Liver (tissue), 9 donors: Measurements from ENCODE around the gene TTI1. TPM values are rescaled to one million over a fixed set of nuclear protein-coding genes. Genes with fewer than 3 reads are reported as not detected.

ENCODE experiments used
- DNase-seq: peaks from one replicate; pipeline ENCODE4 v3.0.0-alpha.2; 2017; ENCODE audit warnings: low spot score
- H3K27ac ChIP-seq, 2 donors: one replicate each; pipeline ENCODE4 v1.7.0; 2013; ENCODE audit warnings: inconsistent platforms in 2 of 2, low read length in 2 of 2, control low read depth in 1 of 2, low read depth in 1 of 2, mild to moderate bottlenecking in 1 of 2
- H3K27me3 ChIP-seq, 4 donors: one replicate each; pipeline versions ENCODE4 v1.6.1 to v1.7.0; 2013; ENCODE audit warnings: low read length in 3 of 4, inconsistent platforms in 1 of 4, mild to moderate bottlenecking in 1 of 4, moderate library complexity in 1 of 4; ENCODE audit not compliant: control insufficient read depth in 4 of 4, insufficient read depth in 4 of 4
- H3K36me3 ChIP-seq, 4 donors: one replicate each; pipeline versions ENCODE4 v1.6.1 to v1.7.0; 2013; ENCODE audit warnings: low read length in 3 of 4, mild to moderate bottlenecking in 3 of 4, low read depth in 1 of 4, moderate library complexity in 1 of 4; ENCODE audit not compliant: control insufficient read depth in 4 of 4, insufficient read depth in 3 of 4
- H3K4me1 ChIP-seq, 4 donors: one replicate each; pipeline versions ENCODE4 v1.6.1 to v1.7.0; 2013; ENCODE audit warnings: low read length in 3 of 4, mild to moderate bottlenecking in 3 of 4, moderate library complexity in 1 of 4; ENCODE audit not compliant: control insufficient read depth in 4 of 4, insufficient read depth in 4 of 4
- H3K4me3 ChIP-seq, 3 donors: one replicate each; pipeline versions ENCODE4 v1.6.1 to v1.7.0; 2013; ENCODE audit warnings: low read length in 3 of 3, control low read depth in 1 of 3, low read depth in 1 of 3, mild to moderate bottlenecking in 1 of 3
- H3K9ac ChIP-seq, 2 donors: one replicate each; pipeline ENCODE4 v1.7.0; 2013; ENCODE audit warnings: low read length in 2 of 2, mild to moderate bottlenecking in 2 of 2, moderate library complexity in 2 of 2, control low read depth in 1 of 2, low read depth in 1 of 2
- H3K9me3 ChIP-seq, 4 donors: one replicate each; pipeline versions ENCODE4 v1.6.1 to v1.7.0; 2013; ENCODE audit warnings: low read length in 3 of 4; ENCODE audit not compliant: control insufficient read depth in 4 of 4
- ATF3 ChIP-seq: IDR thresholded peaks from 2 replicates; pipeline ENCODE4 v1.6.1; 2016; ENCODE audit warnings: antibody characterized with exemption
- CTCF ChIP-seq: fragments of 150-350 bp; IDR thresholded peaks from 2 replicates; pipeline ENCODE4 v1.5.1; 2017; ENCODE audit warnings: improper control_type of control experiment, low read depth, low read length; ENCODE audit not compliant: missing input control
- EGR1 ChIP-seq, 2 donors: IDR thresholded peaks; 2 replicates each; pipeline ENCODE4 v1.6.1; 2016 to 2018; ENCODE audit warnings: antibody characterized with exemption in 2 of 2, low read depth in 2 of 2
- FOXA1 ChIP-seq: IDR thresholded peaks from 2 replicates; pipeline ENCODE4 v1.6.1; 2016; ENCODE audit warnings: antibody characterized with exemption
- FOXA2 ChIP-seq: IDR thresholded peaks from 2 replicates; pipeline ENCODE4 v1.6.1; 2016; ENCODE audit warnings: antibody characterized with exemption
- GABPA ChIP-seq, 2 donors: IDR thresholded peaks in 1 of 2; conservative IDR thresholded peaks in 1 of 2; 2 replicates each; pipeline ENCODE4 v1.6.1; 2016; ENCODE audit warnings: antibody characterized with exemption in 2 of 2, mild to moderate bottlenecking in 1 of 2, moderate library complexity in 1 of 2
- HNF4A ChIP-seq, 2 donors: conservative IDR thresholded peaks; 2 replicates each; pipeline ENCODE4 v1.6.1; 2016; ENCODE audit warnings: antibody characterized with exemption in 2 of 2, mild to moderate bottlenecking in 2 of 2
- HNF4G ChIP-seq: IDR thresholded peaks from 2 replicates; pipeline ENCODE4 v1.6.1; 2016; ENCODE audit warnings: antibody characterized with exemption
- JUND ChIP-seq, 2 donors: IDR thresholded peaks; 2 replicates each; pipeline ENCODE4 v1.6.1; 2016; ENCODE audit warnings: antibody characterized with exemption in 2 of 2
- MAX ChIP-seq: IDR thresholded peaks from 2 replicates; pipeline ENCODE4 v1.6.1; 2016; ENCODE audit warnings: antibody characterized with exemption
- NR2F2 ChIP-seq: IDR thresholded peaks from 2 replicates; pipeline ENCODE4 v1.6.1; 2016; ENCODE audit warnings: antibody characterized with exemption
- RAD21 ChIP-seq, 2 donors: IDR thresholded peaks; 2 replicates each; pipeline ENCODE4 v1.6.1; 2016; ENCODE audit warnings: antibody characterized with exemption in 2 of 2, mild to moderate bottlenecking in 2 of 2
- REST ChIP-seq: IDR thresholded peaks from 2 replicates; pipeline ENCODE4 v1.6.1; 2016; ENCODE audit warnings: antibody characterized with exemption, mild to moderate bottlenecking
- RXRA ChIP-seq, 2 donors: IDR thresholded peaks; 2 replicates each; pipeline ENCODE4 v1.6.1; 2017 to 2018; ENCODE audit warnings: antibody characterized with exemption in 2 of 2, mild to moderate bottlenecking in 1 of 2
- SP1 ChIP-seq: IDR thresholded peaks from 2 replicates; pipeline ENCODE4 v1.6.1; 2018; ENCODE audit warnings: antibody characterized with exemption, mild to moderate bottlenecking
- TAF1 ChIP-seq: conservative IDR thresholded peaks from 2 replicates; pipeline ENCODE4 v1.6.1; 2016; ENCODE audit warnings: antibody characterized with exemption, mild to moderate bottlenecking
- YY1 ChIP-seq: IDR thresholded peaks from 2 replicates; pipeline ENCODE4 v1.6.1; 2016; ENCODE audit warnings: antibody characterized with exemption, mild to moderate bottlenecking
- ZBTB33 ChIP-seq: IDR thresholded peaks from 2 replicates; pipeline ENCODE4 v1.6.1; 2016; ENCODE audit warnings: antibody characterized with exemption
- WGBS: extraction: QIAGEN DNeasy Blood & Tissue Kit; methylation state at CpG from one replicate; pipeline ENCODE4 v1.1.7; 2013; 5-methylcytosine and 5-hydroxymethylcytosine counted together
- polyA plus RNA-seq, 2 donors: library from polyadenylated mRNA; stranded (reverse) in 1 of 2; unstranded in 1 of 2; fragments of 200-250 nt in 1 of 2; fragments of >200 nt in 1 of 2; fragmentation: Nextera tagmentation in 1 of 2; extraction: Ambion mirVana in 1 of 2; gene quantifications; one replicate each; pipeline versions ENCODE4 v1.2.1 to v1.2.3, GENCODE V29; 2013 to 2015
- total RNA-seq, 2 donors: library from RNA; depleted of rRNA; stranded (reverse); fragments of >200 nt; gene quantifications; one replicate each; pipeline ENCODE4 v1.2.3, GENCODE V29; 2014
- donor health status: healthy.
- donor health status: healthy.
- donor health status: healthy.
- donor health status: healthy.
- donor health status: healthy.

TTI1 gene
- total and polyA plus RNA-seq, 4 donors: 4.6 to 20.4 (median 11.3) TPM

- Histone ChIP-seq H3K9ac (peak overlapping the region in 1 of 2 donors; percentile 87), H3K36me3 (peaks cover 0 to 4% (median 1%) of the 10 kb centered on the region in 4 donors), H3K27me3 (no peaks in the 10 kb centered on the region), H3K27ac (no peak overlapping the region), H3K4me3 (peak overlapping the region in 2 of 3 donors; percentile 88 to 100), H3K4me1 (peaks cover 13 to 52% (median 36%) of the 10 kb centered on the region in 4 donors), H3K9me3 (no peaks in the 10 kb centered on the region)
- DNase-seq: no peak
- 81% methylated on average over 6 of the region's 6 CpGs for WGBS
- no peak for TF ChIP-seq MAX
- TF ChIP-seq EGR1 (IDR thresholded peaks at IDR 0.05; ENCODE audit: low read depth in 2 of 2): no peak
Measured at GRCh38 chr20:38034961-38035360, 1.7 kb upstream of the TTI1 start.

- TF ChIP-seq HNF4A (conservative IDR thresholded peaks at IDR 0.05) (no peak), FOXA1 (no peak), RAD21 (IDR thresholded peaks at IDR 0.05) (no peak), EGR1 (IDR thresholded peaks at IDR 0.05; ENCODE audit: low read depth in 2 of 2) (no peak), REST (no peak), MAX (no peak), ATF3 (no peak), JUND (IDR thresholded peaks at IDR 0.05) (no peak), SP1 (no peak), RXRA (IDR thresholded peaks at IDR 0.05) (no peak), TAF1 (no peak), CTCF (no peak), FOXA2 (no peak), YY1 (no peak), NR2F2 (no peak), GABPA (IDR thresholded peaks at IDR 0.05 in 1 of 2, conservative IDR thresholded peaks at IDR 0.05 in 1 of 2) (no peak), ZBTB33 (no peak), HNF4G (no peak)
- Histone ChIP-seq H3K36me3 (peaks cover 0 to 3% (median under 1%) of the 10 kb centered on the region in 4 donors), H3K4me3 (peak overlapping the region; percentile 86 to 100 (median 88)), H3K9ac (peak overlapping the region; percentile 87 to 99), H3K27ac (peak overlapping the region; percentile 97 to 98), H3K27me3 (no peaks in the 10 kb centered on the region), H3K9me3 (no peaks in the 10 kb centered on the region), H3K4me1 (peaks cover 10 to 52% (median 36%) of the 10 kb centered on the region in 4 donors)
- peak; percentile 38 for DNase-seq
- 6% methylated on average over 14 of the region's 14 CpGs for WGBS
Measured at GRCh38 chr20:38034108-38034649, 923 bp upstream of the TTI1 start.
